PC-3 (cell line): ENCODE measurements around the gene EEF1A2. TPM values are rescaled to one million over a fixed set of nuclear protein-coding genes. Genes with fewer than 3 reads are reported as not detected.

Experiments used
- ATAC-seq: fragments of 200-7000 bp; cut with Tn5 transposase; 2 replicates; pipeline ENCODE4 v1.9.1; 2020; ENCODE audit warnings: mild to moderate bottlenecking, moderate library complexity
- BruUV-seq: library from RNA; stranded (reverse); fragments of 400-500 nt; replicated peaks from 2 replicates; lab custom pipeline; 2021; lab: Mats Ljungman, UMichigan
- CTCF ChIA-PET: fragments of 300-600 bp; sonication (Branson Sonifier 250); formaldehyde crosslinking; loops from one replicate; lab custom pipeline; 2022; ENCODE audit warnings: antibody characterized with exemption; lab: Charles Lee
- POLR2A ChIA-PET: fragments of 300-600 bp; sonication (Branson Sonifier 250); formaldehyde crosslinking; loops from one replicate; lab custom pipeline; 2022; ENCODE audit warnings: antibody characterized with exemption; ENCODE audit not compliant: unreplicated experiment; lab: Charles Lee
- DNase-seq: peaks from one replicate; pipeline ENCODE4 v3.0.0-alpha.2; 2015
- H2AFZ ChIP-seq: fragments of 300-600 bp; sonication (generic); 2 replicates; pipeline ENCODE4 v1.6.0; 2016; ENCODE audit warnings: antibody characterized with exemption, low read length
- H3F3A ChIP-seq: fragments of 300-600 bp; sonication (generic); one replicate; pipeline ENCODE4 v1.6.0; 2017; ENCODE audit warnings: antibody characterized with exemption, low read length, control low read depth, mild to moderate bottlenecking; ENCODE audit not compliant: unreplicated experiment
- H3K27ac ChIP-seq: fragments of 300-600 bp; sonication (generic); 2 replicates; pipeline ENCODE4 v1.5.1; 2016; ENCODE audit warnings: mild to moderate bottlenecking, low read length
- H3K27me3 ChIP-seq: fragments of 300-600 bp; sonication (generic); 2 replicates; pipeline ENCODE4 v1.6.1; 2016; ENCODE audit warnings: low read length, mixed read lengths
- H3K36me3 ChIP-seq: fragments of 300-600 bp; sonication (generic); 2 replicates; pipeline ENCODE4 v1.6.1; 2016; ENCODE audit warnings: low read depth, mixed run types, low read length, mixed read lengths
- H3K4me1 ChIP-seq: fragments of 300-600 bp; sonication (generic); 2 replicates; pipeline ENCODE4 v1.5.1; 2016; ENCODE audit warnings: low read length; ENCODE audit not compliant: insufficient read depth
- H3K4me2 ChIP-seq: fragments of 300-600 bp; sonication (generic); 2 replicates; pipeline ENCODE4 v1.6.0; 2016; ENCODE audit warnings: low read length
- H3K4me3 ChIP-seq: fragments of 300-600 bp; sonication (generic); 2 replicates; pipeline ENCODE4 v1.5.1; 2016; ENCODE audit warnings: mild to moderate bottlenecking, low read length, mixed read lengths
- H3K79me2 ChIP-seq: fragments of 300-600 bp; sonication (generic); 2 replicates; pipeline ENCODE4 v1.6.1; 2017; ENCODE audit warnings: low read length, mixed read lengths
- H3K9ac ChIP-seq: fragments of 300-600 bp; sonication (generic); 2 replicates; pipeline ENCODE4 v1.6.0; 2016; ENCODE audit warnings: mild to moderate bottlenecking, low read length
- H3K9me2 ChIP-seq: fragments of 300-600 bp; sonication (generic); replicated peaks from 2 replicates; pipeline ENCODE4 v1.6.1; 2016; ENCODE audit warnings: mixed run types, low read length, mixed read lengths
- H3K9me3 ChIP-seq: fragments of 300-600 bp; sonication (generic); 2 replicates; pipeline ENCODE4 v1.6.1; 2016; ENCODE audit warnings: low read length, mixed read lengths
- H4K20me1 ChIP-seq: fragments of 300-600 bp; sonication (generic); 2 replicates; pipeline ENCODE4 v1.6.1; 2016; ENCODE audit warnings: low read length, mixed read lengths
- CTCF ChIP-seq: fragments of 300-600 bp; sonication (generic); conservative IDR thresholded peaks from 2 replicates; pipeline ENCODE4 v1.5.1; 2017; ENCODE audit warnings: antibody characterized with exemption, low read depth, mild to moderate bottlenecking, low read length
- EZH2 ChIP-seq: fragments of 300-600 bp; sonication (generic); IDR thresholded peaks from one replicate; pipeline ENCODE4 v1.6.1; 2017; ENCODE audit warnings: antibody characterized with exemption, mild to moderate bottlenecking, low read length; ENCODE audit not compliant: unreplicated experiment
- EZH2phosphoT487 ChIP-seq: fragments of 300-600 bp; sonication (generic); IDR thresholded peaks from 2 replicates; pipeline ENCODE4 v1.6.1; 2018; ENCODE audit warnings: mild to moderate bottlenecking, antibody characterized with exemption, low read length, borderline replicate concordance
- intact Hi-C: fragments of 100-400 bp; cut with micrococcal nuclease; formaldehyde crosslinking; loops from 2 replicates; pipeline ENCODE4 v1.9.0; 2023
- total RNA-seq: library from RNA; depleted of rRNA; stranded (reverse); fragments of >200 nt; gene quantifications from 2 replicates; pipeline ENCODE4 v1.2.3, GENCODE V29; 2014

EEF1A2 gene
- total RNA-seq, 1 experiment from 2014 or later: 463 TPM

GRCh38 chr20:63494420-63495166, 4.3 kb downstream of the EEF1A2 start:
- Histone ChIP-seq H3K9ac (no peak overlapping the region), H4K20me1 (no peaks in the 10 kb centered on the region; the same call in 1 of the 2 replicates), H3K79me2 (peaks cover 21% of the 10 kb centered on the region), H3F3A (no peaks in the 10 kb centered on the region), H3K4me1 (peaks cover 14% of the 10 kb centered on the region), H3K9me3 (no peaks in the 10 kb centered on the region), H3K9me2 (no peaks in the 10 kb centered on the region), H2AFZ (no peak overlapping the region), H3K27ac (no peak overlapping the region), H3K36me3 (peaks cover 50% of the 10 kb centered on the region), H3K4me2 (no peak overlapping the region), H3K4me3 (no peak overlapping the region), H3K27me3 (no peaks in the 10 kb centered on the region)
- DNase-seq (no peak), ATAC-seq (no peak)
- no TSS peak for BruUV-seq
- ChIA-PET CTCF (no interaction called here), POLR2A (no interaction called here)
- intact Hi-C loops: no loop called here
- TF ChIP-seq CTCF: no peak
- no peak for TF ChIP-seq EZH2phosphoT487
- no peak for TF ChIP-seq EZH2

GRCh38 chr20:63494084-63494419, 4.8 kb downstream of the EEF1A2 start:
- H3K79me2 ChIP-seq: peaks cover 21% of the 10 kb centered on the region
- POLR2A ChIA-PET: no interaction called here
- intact Hi-C loops: no loop called here

More at GRCh38 chr20:63494084-63494419, 4.8 kb downstream of the EEF1A2 start:
- Histone ChIP-seq H3K27ac (no peak overlapping the region), H3K4me2 (no peak overlapping the region), H3K9me2 (no peaks in the 10 kb centered on the region), H3K36me3 (peaks cover 50% of the 10 kb centered on the region), H2AFZ (no peak overlapping the region), H3F3A (no peaks in the 10 kb centered on the region), H3K9me3 (no peaks in the 10 kb centered on the region), H3K27me3 (no peaks in the 10 kb centered on the region), H4K20me1 (no peaks in the 10 kb centered on the region; the same call in 1 of the 2 replicates), H3K4me3 (no peak overlapping the region), H3K4me1 (peaks cover 14% of the 10 kb centered on the region), H3K9ac (no peak overlapping the region)
- BruUV-seq: no TSS peak
- no peak for TF ChIP-seq EZH2
- TF ChIP-seq CTCF: no peak
- TF ChIP-seq EZH2phosphoT487: no peak
- DNase-seq (no peak), ATAC-seq (no peak)
- CTCF ChIA-PET: no interaction called here
